GM21381 (cell line): ENCODE data around the gene TMEFF2.
A peak's percentile ranks its signal among the peaks of the same experiment; 100 is the strongest.

Experiments used
- ATAC-seq: cut with Tn5 transposase; IDR thresholded peaks from one replicate; pipeline ENCODE4 v1.9.1; 2021; ENCODE audit warnings: mild to moderate bottlenecking, moderate library complexity; ENCODE audit not compliant: unreplicated experiment

Gene TMEFF2

DNA sequence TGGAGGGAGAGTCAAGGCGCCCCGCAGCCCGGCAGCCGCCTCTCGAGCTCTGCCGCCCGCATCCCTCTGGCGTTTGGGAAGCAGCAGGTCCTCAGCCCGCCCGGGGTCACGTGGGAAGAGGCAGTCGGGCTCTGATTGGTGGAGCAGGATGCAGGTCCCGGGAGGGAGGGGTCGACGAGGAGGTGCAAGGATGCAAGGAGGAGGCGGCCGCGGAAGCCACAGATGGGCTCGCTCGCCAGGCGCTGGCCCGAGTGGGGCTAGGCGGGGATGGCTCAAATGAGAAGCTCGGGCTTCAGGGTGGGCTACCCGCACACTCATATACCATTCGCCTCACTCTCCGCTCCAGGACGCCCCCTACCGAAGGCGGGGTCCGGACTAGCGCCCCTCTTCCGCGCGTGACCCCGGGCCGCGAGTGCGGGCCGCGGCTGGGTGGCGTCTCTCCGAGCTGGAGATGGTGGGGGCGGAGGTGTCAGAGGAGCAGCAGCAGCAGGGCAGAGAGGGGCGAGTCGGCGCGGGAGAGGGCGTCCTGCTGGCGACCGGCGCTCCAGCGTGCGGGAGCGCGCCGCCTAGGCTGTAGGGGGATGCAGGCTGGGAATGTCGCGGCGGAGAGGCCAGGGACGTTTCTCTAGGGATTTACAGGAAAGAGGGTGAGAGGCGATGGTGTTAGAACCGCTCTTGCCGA lies at the start of gene TMEFF2:
TMEFF2 (minus strand) TSS at position 68 of the 682 bp plus-strand sequence. CDS start 409 bp downstream, outside the sequence.
- ATAC-seq: peak; percentile 78

GRCh38 chr2:192243488-192243887 lies 48.8 kb upstream of the TMEFF2 start:
- ATAC-seq: no peak

DNA sequence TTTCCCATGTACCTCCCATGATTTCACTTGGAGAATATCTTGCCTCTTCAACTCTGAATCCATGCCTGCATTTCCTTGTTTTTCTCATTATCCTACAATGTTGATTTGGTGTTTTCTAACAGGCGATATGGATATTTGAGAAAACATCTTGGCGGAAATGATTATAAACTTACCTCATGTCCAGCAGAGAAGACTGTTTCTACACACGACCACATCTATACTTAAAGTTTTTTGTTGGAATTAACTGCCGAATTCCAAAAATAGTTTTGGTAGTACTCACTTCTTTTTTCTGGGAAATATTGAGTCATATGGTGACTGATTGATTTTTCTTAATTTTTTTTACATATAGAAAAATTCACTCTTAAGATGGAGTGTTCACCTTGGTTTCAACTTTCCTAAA lies 41.4 kb upstream of the TMEFF2 start:
- no peak for ATAC-seq

DNA sequence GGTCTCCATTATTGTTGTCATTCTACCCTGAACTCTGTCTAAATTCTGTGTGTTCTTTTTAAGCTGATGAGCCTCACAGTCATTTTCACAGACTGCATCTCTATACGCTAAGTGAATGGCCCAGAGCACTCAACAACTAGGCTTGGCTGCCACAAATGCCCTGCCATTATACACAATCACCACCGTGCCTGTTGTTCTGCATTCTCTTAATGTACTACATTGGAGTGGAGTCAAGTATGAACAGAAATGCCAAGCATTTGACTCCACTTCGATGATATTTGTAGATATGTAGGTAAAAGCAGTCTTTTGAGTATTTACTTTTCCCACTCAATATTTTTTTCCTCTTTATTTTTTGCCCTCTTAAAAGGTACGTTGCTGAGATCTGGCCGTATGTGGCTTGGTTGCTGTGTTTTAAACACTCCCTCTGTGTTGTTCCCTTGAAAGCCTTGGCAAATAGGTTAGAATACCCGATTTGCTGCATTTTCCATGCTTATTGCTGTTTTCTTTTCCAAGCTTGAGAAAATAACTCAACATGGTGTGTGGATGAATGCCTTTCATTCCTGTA lies 36.2 kb upstream of the TMEFF2 start:
- no peak for ATAC-seq

- ATAC-seq: no peak
Observed at GRCh38 chr2:192228685-192229084, 34.0 kb upstream of the TMEFF2 start.

DNA sequence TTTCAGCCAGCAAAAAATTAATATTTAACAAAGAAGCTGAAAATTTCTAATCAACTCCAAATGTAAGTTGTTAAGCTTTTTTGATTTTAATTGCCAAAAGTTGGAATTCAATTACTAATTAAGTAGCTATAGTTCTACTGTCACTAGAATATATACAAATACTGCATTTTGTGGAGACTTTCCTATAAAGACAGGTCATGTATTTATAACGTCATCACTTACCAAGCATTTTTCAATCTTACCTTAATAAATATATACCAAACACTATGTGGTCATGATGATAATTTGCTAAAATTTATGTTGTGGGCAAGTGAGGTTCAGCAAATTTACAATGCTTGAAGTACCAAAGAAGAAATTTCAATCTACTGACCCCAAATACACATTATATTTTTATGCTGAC lies 24.2 kb upstream of the TMEFF2 start:
- ATAC-seq: no peak

DNA sequence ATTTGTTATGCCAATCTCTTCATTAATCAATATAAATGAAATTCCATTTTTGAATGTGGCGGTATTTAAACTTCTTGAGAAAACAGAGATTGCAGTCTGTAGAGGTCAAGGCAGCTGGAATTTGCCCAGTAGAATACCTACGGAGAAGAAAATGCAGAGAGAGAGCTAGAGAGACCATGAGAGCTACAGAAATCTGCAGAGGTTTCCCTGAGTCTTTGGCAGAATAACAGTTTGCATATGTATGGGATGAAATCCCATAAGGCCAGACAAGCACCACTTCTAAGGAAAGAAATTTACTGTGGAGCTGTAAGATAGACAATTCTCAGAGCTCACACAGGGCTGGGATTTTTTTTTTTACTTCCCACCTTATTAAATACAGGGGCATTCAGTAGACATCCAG lies 23.6 kb upstream of the TMEFF2 start:
- no peak for ATAC-seq

DNA sequence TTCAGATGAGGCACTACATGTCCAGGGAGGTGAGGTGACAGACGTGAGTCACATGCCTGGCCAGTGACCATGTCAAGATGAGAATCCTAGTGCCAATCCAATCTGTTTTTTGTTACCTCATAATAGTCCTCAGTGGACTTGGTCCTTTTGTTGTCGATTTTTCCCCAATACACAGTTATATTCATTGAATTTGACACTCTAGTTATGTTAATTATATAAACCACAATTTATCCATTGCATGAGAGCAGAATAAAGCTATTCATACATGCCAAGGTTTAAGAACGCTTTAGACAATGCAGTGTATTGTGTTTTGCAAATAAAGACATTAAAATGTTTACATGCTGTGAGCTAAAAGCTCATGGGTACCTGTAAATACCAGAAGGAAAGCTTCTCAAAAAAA lies 21.6 kb upstream of the TMEFF2 start:
- ATAC-seq: no peak

GRCh38 chr2:192215096-192215877 lies 20.6 kb upstream of the TMEFF2 start:
- no peak for ATAC-seq

GRCh38 chr2:192208848-192209247 lies 14.1 kb upstream of the TMEFF2 start:
- ATAC-seq: no peak

DNA sequence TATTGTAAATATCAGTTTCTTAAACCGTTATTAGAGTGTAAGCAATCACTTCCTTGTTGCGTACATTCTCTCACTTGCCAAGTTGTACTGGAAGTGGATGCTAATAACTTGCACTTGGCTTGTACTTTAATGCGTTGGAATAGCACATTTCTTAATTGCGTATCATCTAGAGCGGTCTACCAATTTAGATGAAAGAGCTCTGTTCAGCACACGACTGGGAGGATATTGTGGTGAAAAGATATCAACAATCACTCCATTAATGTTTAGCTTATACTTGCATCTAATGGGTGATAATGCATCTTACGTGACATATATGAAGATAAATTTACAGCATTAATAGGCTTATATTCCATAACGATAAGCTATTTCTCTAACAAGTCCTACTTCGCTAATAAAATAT lies 11.7 kb upstream of the TMEFF2 start:
- no peak for ATAC-seq

DNA sequence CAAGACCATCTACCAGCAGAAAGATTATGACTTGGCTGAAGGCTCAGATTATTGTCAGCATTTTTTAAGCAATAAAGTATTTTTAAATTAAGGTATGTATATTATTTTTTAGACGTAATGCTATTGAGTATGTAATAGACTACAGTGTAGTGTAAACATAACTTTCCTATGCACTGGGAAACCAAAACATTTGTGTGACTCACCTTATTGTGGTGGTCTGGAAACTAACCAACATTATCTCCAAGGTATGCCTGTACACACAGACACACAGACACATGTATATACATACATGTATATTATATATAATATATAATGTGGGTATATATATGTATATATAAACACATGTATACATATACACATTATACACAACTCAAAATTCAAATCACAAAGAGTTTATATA lies 9.1 kb upstream of the TMEFF2 start:
- no peak for ATAC-seq

- no peak for ATAC-seq
Observed at GRCh38 chr2:192202373-192202772, 7.6 kb upstream of the TMEFF2 start.

- no peak for ATAC-seq
Observed at GRCh38 chr2:192201116-192201515, 6.4 kb upstream of the TMEFF2 start.

DNA sequence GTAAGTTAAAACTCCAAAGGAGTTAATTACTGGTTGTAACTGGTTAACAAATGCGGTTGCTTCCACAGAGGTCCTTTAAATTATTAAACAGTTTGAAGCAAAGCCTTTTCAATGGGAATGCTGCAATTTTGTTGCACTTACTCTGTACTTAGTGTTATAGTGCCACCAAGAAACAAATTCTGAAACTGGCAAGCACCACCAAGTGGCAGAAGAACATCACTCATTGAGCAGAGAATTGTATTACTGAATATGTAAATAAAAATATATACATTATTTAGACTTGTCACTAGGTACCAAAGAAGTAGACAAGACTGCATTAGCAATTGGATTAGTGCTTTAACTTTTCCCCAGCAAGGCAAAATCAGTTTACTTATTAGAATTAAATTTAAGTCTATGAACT lies 2.6 kb upstream of the TMEFF2 start:
- ATAC-seq: no peak

GRCh38 chr2:192196421-192197194 lies 1.9 kb upstream of the TMEFF2 start:
- no peak for ATAC-seq

GRCh38 chr2:192195548-192196418 lies 1.1 kb upstream of the TMEFF2 start:
- ATAC-seq: peak; percentile 28

DNA sequence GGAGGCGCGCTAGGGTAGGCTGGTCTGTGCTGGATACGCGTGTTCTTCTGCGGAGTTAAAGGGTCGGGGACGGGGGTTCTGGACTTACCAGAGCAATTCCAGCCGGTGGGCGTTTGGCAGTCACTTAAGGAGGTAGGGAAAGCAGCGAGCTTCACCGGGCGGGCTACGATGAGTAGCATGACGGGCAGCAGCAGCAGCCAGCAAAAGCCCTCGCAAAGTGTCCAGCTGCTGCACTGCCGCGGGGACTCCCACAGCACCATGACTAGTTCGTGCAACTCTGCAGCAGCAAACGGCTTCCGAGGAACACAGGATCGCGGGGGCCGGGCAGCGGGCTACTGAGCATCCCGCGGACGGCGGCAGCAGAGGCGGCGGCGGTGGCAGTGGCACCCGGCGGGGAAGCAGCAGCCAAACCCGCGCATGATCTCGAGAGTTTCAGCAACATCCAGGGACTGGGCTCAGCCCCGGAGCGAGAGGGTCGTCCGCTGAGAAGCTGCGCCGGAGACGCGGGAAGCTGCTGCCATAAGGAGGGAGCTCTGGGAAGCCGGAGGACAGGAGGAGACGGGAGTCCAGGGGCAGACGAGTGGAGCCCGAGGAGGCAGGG lies 368 bp downstream of the TMEFF2 start:
- peak; percentile 14 for ATAC-seq

GRCh38 chr2:192190474-192190873 lies 4.3 kb downstream of the TMEFF2 start:
- no peak for ATAC-seq

DNA sequence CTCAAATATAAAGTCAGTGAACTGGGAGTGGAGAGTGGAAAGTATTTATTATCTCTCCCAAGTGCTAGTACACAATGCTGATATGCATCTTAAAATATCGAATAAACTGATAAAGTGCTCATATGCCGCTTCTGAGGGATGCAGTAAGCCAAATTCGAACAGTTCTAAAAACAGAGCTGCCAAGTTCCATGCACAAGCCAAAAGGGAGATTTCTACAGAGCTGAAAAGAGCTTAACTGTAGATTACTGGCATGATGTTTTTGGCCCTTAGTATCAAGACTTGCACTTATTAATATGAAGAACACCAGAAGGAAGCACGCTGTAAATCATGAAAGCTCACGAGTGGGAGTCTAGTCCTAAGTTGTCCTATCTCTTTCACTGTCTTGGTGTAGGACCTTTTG lies 7.9 kb downstream of the TMEFF2 start:
- no peak for ATAC-seq
